DLD1 (cell line): Measurements from ENCODE around the gene BNIP1.
"Not testable (repeated sequence)": the region's sequence is repeated elsewhere in the genome, so short reads cannot be mapped to it uniquely, and the experiment has no call there.

Source experiments
- in situ Hi-C: cut with HindIII; loops from 2 replicates; pipeline ENCODE4 v1.10.0; 2017; ENCODE audit warnings: low sequenced_read_pairs

Gene BNIP1

GRCh38 chr5:173144200-173145176, at the start of gene BNIP1:
Gene BNIP1 (plus strand): TSS chr5:173144531. CDS start chr5:173144546, 15 bp downstream.
- in situ Hi-C loops, result no loop called here

DNA sequence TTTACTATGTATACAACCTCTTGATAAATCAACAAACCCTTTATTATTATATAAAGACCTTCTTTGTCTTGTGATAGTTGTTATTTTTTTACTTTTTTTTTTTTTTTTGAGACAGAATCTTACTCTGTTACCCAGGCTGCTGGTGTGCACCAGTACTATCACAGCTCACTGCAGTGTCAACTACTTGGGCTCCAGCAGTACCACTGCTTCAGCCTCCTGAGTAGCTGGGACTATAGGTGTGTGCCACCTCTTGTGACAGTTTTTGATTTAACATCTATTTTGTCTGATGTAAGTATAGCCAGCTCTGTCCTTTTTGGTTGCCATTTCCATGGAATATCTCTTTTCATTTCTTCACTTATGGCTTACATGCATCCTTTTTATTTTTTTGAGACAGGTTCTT, 45.5 kb upstream of the BNIP1 start:
- in situ Hi-C loops, result no loop called here

DNA sequence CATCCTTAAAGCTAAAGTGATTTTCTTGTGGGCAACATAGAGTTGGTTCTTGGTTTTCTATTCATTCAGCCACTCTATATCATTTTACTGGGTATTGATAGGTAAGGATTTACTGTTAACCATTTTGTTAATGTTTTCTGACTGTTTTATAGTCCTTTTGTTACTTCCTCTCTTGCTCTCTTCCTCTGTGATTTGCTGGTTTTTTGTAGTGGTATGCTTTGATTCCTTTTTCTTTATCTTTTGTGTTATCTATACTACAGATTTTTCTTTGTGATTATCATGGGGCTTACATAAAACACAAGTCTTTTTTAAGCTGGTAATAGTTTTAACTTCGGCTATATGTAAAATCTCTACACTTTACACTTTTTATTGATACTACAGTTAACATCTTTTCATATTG, 44.9 kb upstream of the BNIP1 start:
- in situ Hi-C loops, result no loop called here

DNA sequence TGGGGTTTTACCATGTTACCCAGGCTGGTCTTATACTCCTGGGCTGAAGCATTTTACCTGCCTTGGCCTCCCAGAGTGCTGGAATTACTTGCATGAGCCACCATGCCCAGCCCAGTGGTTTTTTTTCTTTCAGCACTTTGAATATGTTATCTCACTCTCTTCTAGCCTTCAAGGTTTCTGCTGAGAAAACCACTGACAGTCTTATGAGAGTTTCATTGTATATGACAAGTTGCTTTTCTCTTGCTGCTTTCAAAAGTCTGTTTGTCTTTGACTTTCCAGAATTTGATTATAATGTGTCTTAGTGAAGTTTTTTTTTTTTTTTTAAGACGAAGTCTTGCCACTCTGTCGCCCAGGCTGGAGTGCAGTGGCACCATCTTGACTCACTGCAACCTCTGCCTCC, 43.1 kb upstream of the BNIP1 start:
- in situ Hi-C loops, result no loop called here

GRCh38 chr5:173103411-173103810, 40.9 kb upstream of the BNIP1 start:
- in situ Hi-C loops, result no loop called here

- in situ Hi-C loops, result no loop called here
Observed at GRCh38 chr5:173108914-173109313, 35.4 kb upstream of the BNIP1 start.

DNA sequence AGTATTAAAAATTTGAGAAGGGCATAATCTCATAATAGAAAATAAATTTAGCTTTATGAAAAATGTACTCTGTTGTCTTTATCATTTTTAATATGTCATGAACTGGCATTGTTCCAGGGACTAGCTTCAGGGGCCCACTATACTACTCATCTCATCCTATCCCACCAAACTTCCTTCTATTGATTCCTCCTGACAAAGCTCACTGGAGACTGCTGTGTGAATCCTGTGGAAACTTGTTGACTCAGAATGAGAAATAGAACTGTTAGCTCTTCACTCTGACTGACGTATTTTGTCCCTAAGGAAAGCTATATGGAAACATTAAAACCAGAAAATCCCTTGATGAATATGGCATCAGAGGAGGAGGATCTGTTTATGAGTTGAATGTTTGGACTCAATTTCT, 29.8 kb upstream of the BNIP1 start:
- in situ Hi-C loops, result no loop called here

- in situ Hi-C loops, result no loop called here
Observed at GRCh38 chr5:173119719-173120118, 24.6 kb upstream of the BNIP1 start.

GRCh38 chr5:173123416-173123815, 20.9 kb upstream of the BNIP1 start:
- in situ Hi-C loops, result no loop called here

DNA sequence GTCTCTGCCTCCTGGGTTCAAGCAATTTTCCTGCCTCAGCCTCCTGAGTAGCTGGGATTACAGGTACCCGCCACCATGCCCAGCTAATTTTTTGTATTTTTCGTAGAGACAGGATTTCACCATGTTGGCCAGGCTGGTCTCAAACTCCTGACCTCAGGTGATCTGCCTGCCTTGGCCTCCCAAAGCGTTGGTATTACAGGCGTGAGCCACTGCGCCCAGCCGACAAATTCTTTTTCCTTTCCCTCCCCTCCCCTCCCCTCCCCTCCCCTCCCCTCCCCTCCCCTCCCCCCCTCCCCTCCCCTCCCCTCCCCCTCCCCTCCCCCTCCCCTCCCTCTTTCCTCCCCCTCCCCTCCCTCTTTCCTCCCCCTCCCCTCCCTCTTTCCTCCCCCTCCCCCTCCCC, 12.2 kb upstream of the BNIP1 start:
- in situ Hi-C loops, result not testable (repeated sequence)

DNA sequence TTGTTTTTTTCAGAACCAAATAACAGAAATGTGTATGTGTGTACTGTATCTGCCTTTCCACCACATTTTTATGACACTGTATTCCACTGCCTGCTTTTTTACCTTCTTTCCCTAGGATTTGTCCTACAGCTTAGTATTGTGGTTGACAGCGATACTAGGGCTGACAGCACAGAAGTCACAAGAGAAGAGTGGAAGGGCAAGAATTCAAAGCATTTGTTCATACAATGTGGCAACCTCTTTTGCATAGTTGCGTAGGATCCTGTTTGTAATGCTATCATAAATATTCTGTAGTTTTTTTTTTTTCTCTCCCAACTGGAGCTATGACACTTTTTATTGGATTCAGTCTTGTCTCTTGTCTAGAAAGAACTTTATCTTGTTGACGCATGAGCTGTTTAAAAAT, 5.6 kb upstream of the BNIP1 start:
- in situ Hi-C loops, result no loop called here

DNA sequence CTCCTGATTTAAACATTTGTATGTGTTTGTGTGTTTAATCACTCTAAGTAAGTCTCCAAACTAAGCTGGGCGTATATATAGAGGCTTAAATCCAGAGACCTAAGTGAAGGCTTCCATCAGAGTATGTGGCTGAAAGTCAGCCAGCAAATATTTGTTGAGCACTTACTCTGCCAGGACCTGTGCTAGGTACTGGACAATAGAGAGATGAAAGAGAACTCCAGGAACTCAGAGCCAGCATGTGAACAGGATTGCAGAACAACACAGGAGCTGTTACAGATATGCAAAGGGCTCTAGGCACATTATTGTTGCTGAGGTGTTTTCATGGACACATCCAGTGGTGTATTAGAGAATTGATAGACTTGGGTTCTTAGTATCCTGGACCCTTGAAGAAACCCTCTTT, 4.7 kb upstream of the BNIP1 start:
- in situ Hi-C loops, result no loop called here

DNA sequence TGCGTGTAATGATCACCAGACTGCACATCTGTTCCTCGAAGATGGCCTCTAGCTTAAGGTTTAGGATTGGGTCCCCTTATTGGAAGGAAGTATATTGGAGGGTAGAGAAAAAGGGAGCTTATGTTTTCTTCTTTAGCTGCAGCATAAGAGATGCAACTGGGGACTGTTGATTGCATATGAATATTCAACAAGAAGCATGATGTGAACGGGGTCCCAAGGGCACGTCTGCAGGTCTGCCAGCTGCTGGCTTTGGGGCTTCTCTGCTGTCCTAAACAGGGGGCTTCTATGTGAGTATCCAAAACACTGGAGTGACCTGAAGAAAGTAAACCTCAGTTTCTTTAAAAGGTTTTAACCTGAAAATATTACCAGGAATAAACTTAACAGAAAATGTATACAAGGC, 3.6 kb upstream of the BNIP1 start:
- in situ Hi-C loops, result no loop called here

GRCh38 chr5:173143567-173143966, 764 bp upstream of the BNIP1 start:
- in situ Hi-C loops, result no loop called here

- in situ Hi-C loops, result no loop called here
Observed at GRCh38 chr5:173148354-173148753, 4.0 kb downstream of the BNIP1 start.

DNA sequence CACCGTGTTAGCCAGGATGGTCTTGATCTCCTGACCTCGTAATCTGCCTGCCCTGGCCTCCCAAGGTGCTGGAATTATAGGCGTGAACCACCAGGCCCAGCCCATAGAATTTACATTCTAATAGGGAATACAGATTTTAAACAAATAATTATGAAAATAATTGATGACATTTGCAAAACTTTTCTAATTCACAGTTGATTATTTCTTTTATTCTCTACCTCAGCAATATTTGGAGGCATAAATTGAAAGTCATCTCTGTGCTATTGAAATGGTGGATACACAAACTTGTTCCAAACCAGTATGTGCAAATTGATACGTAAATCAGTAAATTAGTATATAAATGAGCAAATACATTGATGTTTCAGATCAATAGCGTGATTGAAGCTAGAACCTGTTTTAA, 8.2 kb downstream of the BNIP1 start:
- in situ Hi-C loops, result no loop called here

DNA sequence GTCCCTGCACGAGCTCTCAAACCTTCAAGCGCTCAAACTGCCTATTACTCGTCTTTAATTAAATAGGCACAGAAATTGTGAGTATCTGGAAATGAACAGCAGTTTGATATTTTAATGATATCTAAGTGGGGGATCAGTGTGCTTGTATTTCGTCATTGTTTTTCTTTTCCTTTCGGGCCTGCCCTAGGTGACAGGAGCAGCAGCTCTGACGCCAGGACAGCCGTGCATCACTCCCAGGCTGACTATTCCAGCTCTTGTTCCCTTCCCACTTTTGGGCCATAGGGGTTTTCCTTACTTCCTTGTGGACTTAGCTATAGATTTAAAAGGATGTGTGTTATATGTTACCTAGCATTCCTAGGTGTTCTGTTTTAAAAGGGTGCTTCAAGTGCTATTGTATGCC, 9.5 kb downstream of the BNIP1 start:
- in situ Hi-C loops, result no loop called here

- in situ Hi-C loops, result not testable (repeated sequence)
Observed at GRCh38 chr5:173154619-173155018, 10.3 kb downstream of the BNIP1 start.

- in situ Hi-C loops, result no loop called here
Observed at GRCh38 chr5:173155912-173156311, 11.6 kb downstream of the BNIP1 start.

DNA sequence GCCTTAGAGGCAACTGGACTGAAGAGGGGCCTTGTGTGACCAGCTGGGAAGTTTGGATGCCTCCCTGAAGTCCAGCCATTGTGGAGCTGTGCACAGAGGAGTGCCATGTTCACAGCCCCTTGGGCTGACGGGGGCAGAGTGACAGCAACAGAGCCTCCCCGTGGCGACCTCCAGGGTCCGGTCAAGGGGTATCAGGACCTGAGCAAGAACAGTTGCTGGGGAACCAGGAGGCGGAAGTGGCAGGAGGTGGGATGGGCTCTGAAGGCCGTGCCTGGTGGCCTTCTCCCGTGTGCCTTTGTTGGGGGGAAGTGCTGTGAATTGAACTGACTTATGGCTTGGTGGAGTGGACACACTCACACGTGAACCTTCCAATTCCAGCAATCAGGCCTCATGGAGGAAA, 14.0 kb downstream of the BNIP1 start:
- in situ Hi-C loops, result no loop called here

DNA sequence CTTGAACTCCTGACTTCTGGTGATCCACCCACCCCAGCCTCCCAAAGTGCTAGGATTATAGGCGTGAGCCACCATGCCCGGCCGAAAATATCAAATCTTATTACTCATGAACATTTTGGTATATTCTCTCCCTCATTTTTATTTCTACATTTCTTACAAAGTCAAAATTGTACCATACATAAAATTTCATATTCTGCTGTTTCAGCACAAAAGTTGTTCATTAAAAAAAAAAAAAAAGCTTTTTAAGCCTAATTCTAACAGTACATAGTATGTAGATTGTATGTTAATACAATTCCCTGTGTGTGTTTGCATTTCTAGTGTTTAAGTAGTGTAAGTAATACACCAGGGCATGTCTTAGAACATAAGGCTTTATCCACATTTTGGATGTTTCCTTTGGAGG, 14.9 kb downstream of the BNIP1 start:
- in situ Hi-C loops, result no loop called here

DNA sequence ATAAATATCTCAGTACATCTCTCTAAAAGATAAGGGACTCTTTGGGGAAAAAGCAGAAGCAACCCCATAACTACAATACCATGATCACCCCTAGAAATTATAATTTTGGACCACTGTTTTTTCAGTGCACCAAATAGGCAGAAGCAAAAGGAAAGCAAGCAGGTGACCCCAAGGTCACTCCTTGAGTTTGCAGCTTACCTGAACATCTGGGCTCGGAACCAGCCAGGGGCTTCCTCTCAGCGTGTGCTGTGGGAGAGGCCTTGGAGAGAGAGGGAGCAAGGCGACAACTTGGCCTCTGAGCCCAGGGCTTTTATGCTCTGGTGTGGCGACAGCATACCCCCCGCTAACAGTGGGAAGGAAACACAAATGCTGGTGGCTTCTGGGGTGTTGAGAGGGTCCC, 16.8 kb downstream of the BNIP1 start:
- in situ Hi-C loops, result no loop called here

- in situ Hi-C loops, result no loop called here
Observed at GRCh38 chr5:173163219-173163618, 18.9 kb downstream of the BNIP1 start.
